ENCODE results near the gene R3HDM1. TPM values are rescaled to one million over a fixed set of nuclear protein-coding genes. Genes with fewer than 3 reads are reported as not detected.

Gene R3HDM1
- total RNA-seq, 1 donor from 2014 or later, result 18.2 TPM

DNA sequence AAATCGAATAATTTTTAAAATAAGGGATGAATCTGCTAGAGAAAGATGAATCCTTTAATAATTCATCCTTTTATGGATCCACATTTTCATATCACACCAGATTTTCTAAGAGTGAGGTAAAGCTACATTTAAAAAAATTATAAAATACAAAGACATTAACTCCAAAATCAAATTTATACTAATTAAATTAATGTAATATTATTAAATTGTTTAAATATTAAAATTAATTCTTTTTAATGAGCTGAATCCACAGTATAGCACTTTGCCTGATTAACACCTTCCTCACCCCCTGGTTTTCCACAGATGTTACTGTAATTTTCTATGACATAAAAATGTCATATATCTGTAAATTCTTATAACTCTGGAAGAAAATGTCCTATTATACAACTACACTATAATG is 26.5 kb upstream of the R3HDM1 start:
- no peaks in the 10 kb centered on the region for H3K27me3 ChIP-seq
- H3K4me3 ChIP-seq, result no peak overlapping the region
- H3K9me3 ChIP-seq, result no peaks in the 10 kb centered on the region
- TF ChIP-seq, protein P1, sequence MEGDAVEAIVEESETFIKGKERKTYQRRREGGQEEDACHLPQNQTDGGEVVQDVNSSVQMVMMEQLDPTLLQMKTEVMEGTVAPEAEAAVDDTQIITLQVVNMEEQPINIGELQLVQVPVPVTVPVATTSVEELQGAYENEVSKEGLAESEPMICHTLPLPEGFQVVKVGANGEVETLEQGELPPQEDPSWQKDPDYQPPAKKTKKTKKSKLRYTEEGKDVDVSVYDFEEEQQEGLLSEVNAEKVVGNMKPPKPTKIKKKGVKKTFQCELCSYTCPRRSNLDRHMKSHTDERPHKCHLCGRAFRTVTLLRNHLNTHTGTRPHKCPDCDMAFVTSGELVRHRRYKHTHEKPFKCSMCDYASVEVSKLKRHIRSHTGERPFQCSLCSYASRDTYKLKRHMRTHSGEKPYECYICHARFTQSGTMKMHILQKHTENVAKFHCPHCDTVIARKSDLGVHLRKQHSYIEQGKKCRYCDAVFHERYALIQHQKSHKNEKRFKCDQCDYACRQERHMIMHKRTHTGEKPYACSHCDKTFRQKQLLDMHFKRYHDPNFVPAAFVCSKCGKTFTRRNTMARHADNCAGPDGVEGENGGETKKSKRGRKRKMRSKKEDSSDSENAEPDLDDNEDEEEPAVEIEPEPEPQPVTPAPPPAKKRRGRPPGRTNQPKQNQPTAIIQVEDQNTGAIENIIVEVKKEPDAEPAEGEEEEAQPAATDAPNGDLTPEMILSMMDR (IDR thresholded peaks at IDR 0.05), result no peak
- TF ChIP-seq POLR2A (IDR thresholded peaks at IDR 0.05) (no peak), POLR2AphosphoS5 (IDR thresholded peaks at IDR 0.05; ENCODE audit: insufficient read depth in 1 of 2, low read depth in 1 of 2) (no peak)
- no peaks in the 10 kb centered on the region for H3K4me1 ChIP-seq
- H3K36me3 ChIP-seq, result no peaks in the 10 kb centered on the region
- intact Hi-C loops (cut with DNase I), result no loop called here
- H3K27ac ChIP-seq, result no peak overlapping the region
- no peak for DNase-seq (ENCODE audit: extremely low spot score in 2 of 2)

DNA sequence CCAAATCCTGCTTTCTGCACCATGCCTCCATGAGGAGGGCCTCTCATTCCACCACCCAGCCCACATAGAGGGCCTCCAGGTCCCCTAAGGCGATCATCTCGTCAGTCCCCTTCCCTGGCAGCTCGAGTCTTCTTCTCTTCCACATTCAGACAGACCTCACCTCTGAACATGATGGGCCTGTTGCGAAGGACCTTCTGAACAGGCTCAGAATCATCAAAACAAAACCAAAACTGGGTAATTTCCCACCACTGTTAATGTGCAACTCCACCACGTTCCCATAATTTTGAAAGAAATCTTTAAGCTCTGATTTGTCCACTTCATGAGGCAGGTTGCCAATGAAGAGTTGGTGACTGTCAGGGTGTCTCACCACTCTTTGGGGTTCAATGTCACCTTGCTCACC is 20.7 kb upstream of the R3HDM1 start:
- no peak for DNase-seq (ENCODE audit: extremely low spot score in 2 of 2)
- no peak overlapping the region for H3K4me3 ChIP-seq
- intact Hi-C loops (cut with DNase I), result no loop called here
- H3K4me1 ChIP-seq, result no peaks in the 10 kb centered on the region
- TF ChIP-seq POLR2A (IDR thresholded peaks at IDR 0.05) (no peak), POLR2AphosphoS5 (IDR thresholded peaks at IDR 0.05; ENCODE audit: insufficient read depth in 1 of 2, low read depth in 1 of 2) (no peak)
- TF ChIP-seq, protein P1 (IDR thresholded peaks at IDR 0.05), result no peak
- H3K36me3 ChIP-seq, result no peaks in the 10 kb centered on the region
- no peaks in the 10 kb centered on the region for H3K27me3 ChIP-seq
- no peak overlapping the region for H3K27ac ChIP-seq
- no peaks in the 10 kb centered on the region for H3K9me3 ChIP-seq

DNA sequence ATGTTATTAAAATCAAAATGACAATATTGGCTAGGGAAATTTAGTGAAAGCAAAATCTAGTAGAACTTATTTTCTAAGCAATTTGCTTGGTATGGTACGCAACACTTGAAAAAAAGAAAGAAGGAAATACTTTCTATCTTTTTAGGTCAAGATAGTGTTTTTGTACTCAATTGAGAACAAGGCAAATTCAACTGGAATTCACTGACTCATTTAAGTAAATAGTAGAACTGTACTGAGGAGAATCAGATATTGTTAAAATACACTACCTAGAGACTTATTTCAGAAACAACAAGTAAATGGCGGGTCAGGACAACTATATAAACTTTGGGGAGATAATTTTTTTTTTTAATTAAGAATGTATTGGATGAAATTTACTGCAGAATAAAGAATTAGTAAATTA is 19.2 kb upstream of the R3HDM1 start:
- no peak overlapping the region for H3K4me3 ChIP-seq
- intact Hi-C loops (cut with DNase I), result no loop called here
- H3K27ac ChIP-seq, result no peak overlapping the region
- no peaks in the 10 kb centered on the region for H3K4me1 ChIP-seq
- no peak for DNase-seq (ENCODE audit: extremely low spot score in 2 of 2)
- TF ChIP-seq POLR2A (IDR thresholded peaks at IDR 0.05), result no peak
- no peak for TF ChIP-seq POLR2AphosphoS5 (IDR thresholded peaks at IDR 0.05; ENCODE audit: insufficient read depth in 1 of 2, low read depth in 1 of 2)
- TF ChIP-seq, protein P1 (IDR thresholded peaks at IDR 0.05), result no peak
- no peaks in the 10 kb centered on the region for H3K27me3 ChIP-seq
- no peaks in the 10 kb centered on the region for H3K36me3 ChIP-seq
- H3K9me3 ChIP-seq, result no peaks in the 10 kb centered on the region

DNA sequence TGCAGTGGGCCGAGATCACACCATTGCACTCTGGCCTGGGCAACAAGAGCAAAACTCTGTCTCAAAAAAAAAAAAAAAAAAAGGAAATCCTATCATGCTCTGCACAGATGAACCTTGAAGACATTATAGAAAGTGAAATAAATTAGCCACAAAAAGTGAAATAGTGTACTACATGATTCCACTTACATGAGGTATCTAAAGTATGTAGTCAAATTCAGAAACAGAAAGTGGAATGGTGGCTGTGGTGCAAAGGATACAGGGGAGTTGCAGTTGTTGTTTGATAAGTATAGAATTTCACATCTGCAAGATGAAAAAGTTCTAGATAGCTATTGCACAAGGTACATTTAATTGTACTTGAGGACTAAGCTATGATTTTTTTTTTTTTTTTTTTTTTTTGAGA is 5.5 kb upstream of the R3HDM1 start:
- no peaks in the 10 kb centered on the region for H3K9me3 ChIP-seq
- H3K27ac ChIP-seq, result no peak overlapping the region
- no peak overlapping the region for H3K4me3 ChIP-seq
- TF ChIP-seq POLR2AphosphoS5 (IDR thresholded peaks at IDR 0.05; ENCODE audit: insufficient read depth in 1 of 2, low read depth in 1 of 2) (no peak), POLR2A (IDR thresholded peaks at IDR 0.05) (no peak)
- TF ChIP-seq, protein P1 (IDR thresholded peaks at IDR 0.05), result no peak
- H3K36me3 ChIP-seq, result no peaks in the 10 kb centered on the region
- no peaks in the 10 kb centered on the region for H3K27me3 ChIP-seq
- H3K4me1 ChIP-seq, result peaks cover 9% of the 10 kb centered on the region
- intact Hi-C loops (cut with DNase I), result no loop called here
- DNase-seq (ENCODE audit: extremely low spot score in 2 of 2), result no peak

DNA sequence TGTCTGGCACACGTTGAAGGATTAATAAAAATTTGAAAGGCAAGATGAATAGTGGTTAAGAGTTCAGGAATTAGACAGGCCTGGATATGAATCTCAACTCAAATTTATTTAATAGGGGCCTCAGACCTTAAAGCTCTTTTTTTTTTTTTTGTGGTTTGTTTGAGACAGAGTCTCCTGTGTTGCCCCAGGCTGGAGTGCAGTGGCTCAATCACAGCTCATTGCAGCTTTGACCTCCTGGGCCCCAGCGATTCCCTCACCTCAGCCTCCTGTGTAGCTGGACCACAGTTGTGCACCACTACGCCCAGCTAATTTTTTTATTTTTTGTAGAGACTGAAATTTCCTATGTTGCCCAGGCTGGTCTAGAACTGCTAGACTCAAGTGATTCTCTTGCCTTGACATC is 3.3 kb upstream of the R3HDM1 start:
- no peak for DNase-seq (ENCODE audit: extremely low spot score in 2 of 2)
- no peaks in the 10 kb centered on the region for H3K9me3 ChIP-seq
- TF ChIP-seq POLR2AphosphoS5 (IDR thresholded peaks at IDR 0.05; ENCODE audit: insufficient read depth in 1 of 2, low read depth in 1 of 2), result no peak
- TF ChIP-seq, protein P1 (IDR thresholded peaks at IDR 0.05), result no peak
- no peak for TF ChIP-seq POLR2A (IDR thresholded peaks at IDR 0.05)
- H3K4me1 ChIP-seq, result peaks cover 15% of the 10 kb centered on the region
- H3K36me3 ChIP-seq, result no peaks in the 10 kb centered on the region
- no peak overlapping the region for H3K4me3 ChIP-seq
- H3K27ac ChIP-seq, result no peak overlapping the region
- intact Hi-C loops (cut with DNase I), result no loop called here
- H3K27me3 ChIP-seq, result no peaks in the 10 kb centered on the region

All from vagina (tissue), 2 donors.